ENCODE data around the gene NUP93. TPM values are rescaled to one million over a fixed set of nuclear protein-coding genes. Genes with fewer than 3 reads are reported as not detected.
A peak's percentile ranks its signal among the peaks of the same experiment; 100 is the strongest.

Gene NUP93
- polyA plus RNA-seq (2011; rRNA removed) = 91.4 and 97.5 TPM in 2 replicates
- polyA plus RNA-seq (2012; cell fraction: cytosol; rRNA removed) = 106 and 112 TPM in 2 replicates
- 131 and 162 TPM in 2 replicates for polyA plus RNA-seq (2012; cell fraction: nucleus; rRNA removed)
- polyA plus RNA-seq (2017; fragmentation: RNase III; extraction: RNeasy Plus Mini Kit Qiagen cat#74134 plus additional on column Dnase treatment) = 82.5 to 88.9 TPM (median 87.3 TPM) in 3 replicates
- 144 and 169 TPM in 2 replicates for polyA minus RNA-seq (2011; rRNA and poly(A)+ RNA removed)

DNA sequence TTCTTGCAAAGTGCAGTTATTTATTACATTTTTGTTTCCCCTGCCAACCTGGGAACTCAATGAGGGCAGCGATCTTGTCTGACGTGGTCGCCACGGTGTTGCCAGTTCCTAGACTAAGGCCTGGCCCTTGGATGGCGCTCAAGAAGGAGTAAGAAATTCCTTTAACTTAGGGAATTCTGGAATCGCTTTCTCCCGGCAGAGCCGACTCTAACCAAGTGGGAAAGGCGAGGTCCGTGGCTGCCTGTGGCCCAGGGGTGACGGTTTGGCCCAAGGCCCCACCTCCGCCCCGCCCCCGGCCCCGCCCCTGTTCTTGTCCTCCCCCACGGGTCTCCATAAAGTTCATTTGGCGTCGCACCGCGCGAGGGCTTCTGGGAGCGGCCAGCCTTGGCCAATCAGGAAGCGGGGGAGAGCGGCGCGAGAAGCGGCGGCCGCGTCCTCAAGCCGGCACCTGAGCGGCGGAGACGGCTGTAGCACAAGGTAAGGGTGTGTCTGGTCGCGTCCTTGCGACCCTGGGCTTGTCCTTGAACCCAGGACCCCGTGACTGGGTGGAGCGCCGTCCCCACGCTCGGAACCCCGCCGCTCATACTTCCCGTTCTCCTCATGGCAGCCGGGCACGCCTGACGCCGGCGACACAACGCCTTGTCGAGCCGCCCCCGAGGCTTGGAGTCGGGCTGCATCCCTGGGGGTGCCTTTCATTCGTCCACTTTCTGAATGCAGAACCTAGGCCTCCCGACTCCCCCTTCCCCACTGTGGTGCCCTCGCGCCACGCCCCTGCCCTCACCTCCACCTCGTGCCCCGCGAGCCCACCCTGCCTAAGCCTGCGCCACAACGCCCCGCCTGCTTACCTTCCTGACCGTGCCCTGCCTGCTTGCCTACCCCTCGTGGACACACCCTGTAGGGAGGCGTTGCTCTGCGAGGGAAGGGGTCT lies at the start of gene NUP93:
TSS of gene NUP93 (plus strand) at position 395 of the 928 bp plus-strand sequence. CDS start 18,119 bp downstream, outside the sequence.
- ChIA-PET CTCF (interaction anchor here (0.6 to 1.6 kb wide), 3 partner anchors 28 to 124 kb away, joined by 3 to 4 read pairs (median 3); no protein-coding TSS in a partner anchor), POLR2A (interaction anchor here (0.6 to 1.1 kb wide), 2 partner anchors 192 to 202 kb away, joined by 5 to 6 read pairs; partner anchors contain the start of gene HERPUD1)
- FAIRE-seq (no peak), DNase-seq (ENCODE audit: low read depth in 1 of 2, low spot score in 1 of 2) (peak; percentile 81 to 92), ATAC-seq (peak; percentile 95 to 98)
- Histone ChIP-seq H3K4me2 (peak within 1 kb of the TSS; percentile 99), H3K4me3 (peak within 1 kb of the TSS; percentile 97), H3K4me1 (peaks cover 17% of the 10 kb centered on the region; the same call in 1 of the 3 replicates), H3K9me3 (no peaks in the 10 kb centered on the region), H3K27ac (peak within 1 kb of the TSS; percentile 83 to 90)
- 4% methylated on average over 30 of the region's 70 CpGs for WGBS (ENCODE audit: missing lambda C conversion rate)
- TF ChIP-seq SMC3 (IDR thresholded peaks at IDR 0.05) (no peak), CHD2 (IDR thresholded peaks at IDR 0.05; ENCODE audit: low read length, partially characterized antibody) (no peak), EHF (CRISPR knock-in tag; IDR thresholded peaks at IDR 0.05) (no peak), PHF8 (IDR thresholded peaks at IDR 0.05; ENCODE audit: borderline replicate concordance, low read depth) (peak; percentile 28; the same call in 1 of the 2 replicates), KDM5A (IDR thresholded peaks at IDR 0.05) (peak; percentile 58), ESRRA (IDR thresholded peaks at IDR 0.05; ENCODE audit: borderline replicate concordance, low read length) (no peak), HOXB5 (CRISPR knock-in tag; IDR thresholded peaks at IDR 0.05) (0 out of 2 replicates have a peak, but pooled peaks have one; percentile 52), JUN (IDR thresholded peaks at IDR 0.05) (peak; percentile 74 to 79; a peak in 4 of 5 replicates), GATA3 (IDR thresholded peaks at IDR 0.05; ENCODE audit: borderline replicate concordance) (no peak), ZC3H11A (IDR thresholded peaks at IDR 0.05) (no peak), POLR2AphosphoS2 (conservative IDR thresholded peaks at IDR 0.05; ENCODE audit: low read length) (no peak), BHLHE40 (IDR thresholded peaks at IDR 0.05; ENCODE audit: low read depth, low read length) (no peak), ZSCAN20 (CRISPR knock-in tag; IDR thresholded peaks at IDR 0.05) (no peak), CHD4 (IDR thresholded peaks at IDR 0.05; ENCODE audit: borderline replicate concordance) (no peak), PBX3 (IDR thresholded peaks at IDR 0.05) (no peak), TP53 (CRISPR knock-in tag; IDR thresholded peaks at IDR 0.05) (no peak), POLR2A (IDR thresholded peaks at IDR 0.05; ENCODE audit: low read length) (peak; percentile 86), CBX8 (IDR thresholded peaks at IDR 0.05) (no peak), TFCP2L1 (CRISPR knock-in tag; IDR thresholded peaks at IDR 0.05) (no peak), ZNF302 (CRISPR knock-in tag; IDR thresholded peaks at IDR 0.05) (no peak), MYC (IDR thresholded peaks at IDR 0.05; ENCODE audit: borderline replicate concordance, low read length) (peak; percentile 60; the same call in 1 of the 2 replicates)
- TF ChIP-seq, protein P1, sequence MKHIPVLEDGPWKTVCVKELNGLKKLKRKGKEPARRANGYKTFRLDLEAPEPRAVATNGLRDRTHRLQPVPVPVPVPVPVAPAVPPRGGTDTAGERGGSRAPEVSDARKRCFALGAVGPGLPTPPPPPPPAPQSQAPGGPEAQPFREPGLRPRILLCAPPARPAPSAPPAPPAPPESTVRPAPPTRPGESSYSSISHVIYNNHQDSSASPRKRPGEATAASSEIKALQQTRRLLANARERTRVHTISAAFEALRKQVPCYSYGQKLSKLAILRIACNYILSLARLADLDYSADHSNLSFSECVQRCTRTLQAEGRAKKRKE (CRISPR knock-in tag; IDR thresholded peaks at IDR 0.05; ENCODE audit: low read depth) = no peak
- TF ChIP-seq, protein P2, sequence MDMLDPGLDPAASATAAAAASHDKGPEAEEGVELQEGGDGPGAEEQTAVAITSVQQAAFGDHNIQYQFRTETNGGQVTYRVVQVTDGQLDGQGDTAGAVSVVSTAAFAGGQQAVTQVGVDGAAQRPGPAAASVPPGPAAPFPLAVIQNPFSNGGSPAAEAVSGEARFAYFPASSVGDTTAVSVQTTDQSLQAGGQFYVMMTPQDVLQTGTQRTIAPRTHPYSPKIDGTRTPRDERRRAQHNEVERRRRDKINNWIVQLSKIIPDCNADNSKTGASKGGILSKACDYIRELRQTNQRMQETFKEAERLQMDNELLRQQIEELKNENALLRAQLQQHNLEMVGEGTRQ (IDR thresholded peaks at IDR 0.05) = no peak
- TF ChIP-seq, protein P3, sequence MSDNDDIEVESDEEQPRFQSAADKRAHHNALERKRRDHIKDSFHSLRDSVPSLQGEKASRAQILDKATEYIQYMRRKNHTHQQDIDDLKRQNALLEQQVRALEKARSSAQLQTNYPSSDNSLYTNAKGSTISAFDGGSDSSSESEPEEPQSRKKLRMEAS (IDR thresholded peaks at IDR 0.05) = peak; percentile 87
- TF ChIP-seq, protein P4, sequence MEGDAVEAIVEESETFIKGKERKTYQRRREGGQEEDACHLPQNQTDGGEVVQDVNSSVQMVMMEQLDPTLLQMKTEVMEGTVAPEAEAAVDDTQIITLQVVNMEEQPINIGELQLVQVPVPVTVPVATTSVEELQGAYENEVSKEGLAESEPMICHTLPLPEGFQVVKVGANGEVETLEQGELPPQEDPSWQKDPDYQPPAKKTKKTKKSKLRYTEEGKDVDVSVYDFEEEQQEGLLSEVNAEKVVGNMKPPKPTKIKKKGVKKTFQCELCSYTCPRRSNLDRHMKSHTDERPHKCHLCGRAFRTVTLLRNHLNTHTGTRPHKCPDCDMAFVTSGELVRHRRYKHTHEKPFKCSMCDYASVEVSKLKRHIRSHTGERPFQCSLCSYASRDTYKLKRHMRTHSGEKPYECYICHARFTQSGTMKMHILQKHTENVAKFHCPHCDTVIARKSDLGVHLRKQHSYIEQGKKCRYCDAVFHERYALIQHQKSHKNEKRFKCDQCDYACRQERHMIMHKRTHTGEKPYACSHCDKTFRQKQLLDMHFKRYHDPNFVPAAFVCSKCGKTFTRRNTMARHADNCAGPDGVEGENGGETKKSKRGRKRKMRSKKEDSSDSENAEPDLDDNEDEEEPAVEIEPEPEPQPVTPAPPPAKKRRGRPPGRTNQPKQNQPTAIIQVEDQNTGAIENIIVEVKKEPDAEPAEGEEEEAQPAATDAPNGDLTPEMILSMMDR (IDR thresholded peaks at IDR 0.05) = no peak
- TF ChIP-seq, protein P5, sequence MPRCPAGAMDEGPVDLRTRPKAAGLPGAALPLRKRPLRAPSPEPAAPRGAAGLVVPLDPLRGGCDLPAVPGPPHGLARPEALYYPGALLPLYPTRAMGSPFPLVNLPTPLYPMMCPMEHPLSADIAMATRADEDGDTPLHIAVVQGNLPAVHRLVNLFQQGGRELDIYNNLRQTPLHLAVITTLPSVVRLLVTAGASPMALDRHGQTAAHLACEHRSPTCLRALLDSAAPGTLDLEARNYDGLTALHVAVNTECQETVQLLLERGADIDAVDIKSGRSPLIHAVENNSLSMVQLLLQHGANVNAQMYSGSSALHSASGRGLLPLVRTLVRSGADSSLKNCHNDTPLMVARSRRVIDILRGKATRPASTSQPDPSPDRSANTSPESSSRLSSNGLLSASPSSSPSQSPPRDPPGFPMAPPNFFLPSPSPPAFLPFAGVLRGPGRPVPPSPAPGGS (IDR thresholded peaks at IDR 0.05) = 0 out of 3 replicates have a peak, but pooled peaks have one; percentile 57
- TF ChIP-seq, protein P6, sequence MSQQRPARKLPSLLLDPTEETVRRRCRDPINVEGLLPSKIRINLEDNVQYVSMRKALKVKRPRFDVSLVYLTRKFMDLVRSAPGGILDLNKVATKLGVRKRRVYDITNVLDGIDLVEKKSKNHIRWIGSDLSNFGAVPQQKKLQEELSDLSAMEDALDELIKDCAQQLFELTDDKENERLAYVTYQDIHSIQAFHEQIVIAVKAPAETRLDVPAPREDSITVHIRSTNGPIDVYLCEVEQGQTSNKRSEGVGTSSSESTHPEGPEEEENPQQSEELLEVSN (IDR thresholded peaks at IDR 0.05; ENCODE audit: borderline replicate concordance, low read depth) = peak; percentile 59; the same call in 1 of the 2 replicates
